GM13977 (cell line): ENCODE results near the gene LTBP4.
A peak's percentile ranks its signal among the peaks of the same experiment; 100 is the strongest.

Source experiments
- DNase-seq: peaks from one replicate; pipeline ENCODE4 v3.0.0; 2012; ENCODE audit warnings: low spot score
- CTCF ChIP-seq: IDR thresholded peaks from 2 replicates; pipeline ENCODE4 v1.5.1; 2012; ENCODE audit warnings: mild to moderate bottlenecking, control low read depth; ENCODE audit not compliant: insufficient read depth; ENCODE audit errors: extremely low read depth, missing control alignments
- in situ Hi-C: fragments of 300-500 bp; cut with MboI; formaldehyde crosslinking; loops from one replicate; pipeline ENCODE4 v1.12.0; 2022; ENCODE audit warnings: low sequenced_read_pairs, low pct_unique_long_range_greater_than_20kb, mixed read lengths, inconsistent platforms; ENCODE audit not compliant: unreplicated experiment

The LTBP4 gene

GRCh38 chr19:40583283-40583682 lies 17.9 kb upstream of the LTBP4 start:
- no peak for DNase-seq
- TF ChIP-seq CTCF, result no peak
- in situ Hi-C loops, result no loop called here

- in situ Hi-C loops, result no loop called here
- TF ChIP-seq CTCF, result peak; percentile 45
- no peak for DNase-seq
Measured at GRCh38 chr19:40584007-40584406, 17.2 kb upstream of the LTBP4 start.

- no peak for DNase-seq
- in situ Hi-C loops, result no loop called here
- no peak for TF ChIP-seq CTCF
Measured at GRCh38 chr19:40585241-40585981, 15.8 kb upstream of the LTBP4 start.

- in situ Hi-C loops, result no loop called here
- TF ChIP-seq CTCF, result no peak
- no peak for DNase-seq
Measured at GRCh38 chr19:40585982-40586422, 15.2 kb upstream of the LTBP4 start.

GRCh38 chr19:40586611-40587010 lies 14.6 kb upstream of the LTBP4 start:
- no peak for DNase-seq
- in situ Hi-C loops, result no loop called here
- TF ChIP-seq CTCF, result no peak

GRCh38 chr19:40588110-40588854 lies 12.9 kb upstream of the LTBP4 start:
- in situ Hi-C loops, result no loop called here
- no peak for DNase-seq
- no peak for TF ChIP-seq CTCF
